Prostate gland (tissue), 2 donors: ENCODE measurements around the gene CAPN5.

Experiments used
- CTCF ChIP-seq, 4 experiments: fragments of 200-600 bp in 2 of 4; fragments of 450-650 bp in 2 of 4; sonication (generic) in 2 of 4; IDR thresholded peaks; 1 replicate in 3 of 4; 2 replicates in 1 of 4; pipeline ENCODE4 v1.5.1; 2016 to 2019; ENCODE audit warnings: antibody characterized with exemption in 4 of 4, mild to moderate bottlenecking in 2 of 4, moderate library complexity in 2 of 4
- POLR2A ChIP-seq: fragments of 450-650 bp; IDR thresholded peaks from one replicate; pipeline ENCODE4 v1.6.1; 2016; ENCODE audit warnings: antibody characterized with exemption, mild to moderate bottlenecking
- POLR2AphosphoS5 ChIP-seq: sonication (generic); formaldehyde crosslinking; IDR thresholded peaks from one replicate; pipeline ENCODE4 v1.6.1; 2017; ENCODE audit warnings: antibody characterized with exemption

GRCh38 chr11:77118086-77118485 is 51.3 kb downstream of the CAPN5 start:
- TF ChIP-seq CTCF (IDR thresholded peaks at IDR 0.05) (no peak), POLR2AphosphoS5 (no peak), POLR2A (no peak)
